Gastrocnemius medialis (tissue), 4 donors: ENCODE results near the gene RPL27A. TPM values are rescaled to one million over a fixed set of nuclear protein-coding genes. Genes with fewer than 3 reads are reported as not detected.

Experiments
- ATAC-seq, 2 donors: fragments of 150-250 bp; one replicate each; pipeline ENCODE4 v1.9.1; 2016
- DNase-seq, 2 donors: peaks; one replicate each; pipeline ENCODE4 v3.0.0-alpha.2; 2019
- H3K27ac ChIP-seq, 4 donors: fragments of 200-600 bp; sonication (generic); 1 replicate in 1 of 4; 2 replicates in 3 of 4; pipeline ENCODE4 v1.5.1; 2016 to 2018; ENCODE audit warnings: mild to moderate bottlenecking in 2 of 4, moderate library complexity in 1 of 4
- H3K27me3 ChIP-seq, 3 donors: fragments of 200-600 bp; sonication (generic) in 2 of 3; 1 replicate in 1 of 3; 2 replicates in 2 of 3; pipeline versions ENCODE4 v1.5.1 to v1.6.0; 2016 to 2019; ENCODE audit warnings: mild to moderate bottlenecking in 1 of 3, moderate library complexity in 1 of 3
- H3K36me3 ChIP-seq, 2 donors: fragments of 200-600 bp; sonication (generic) in 1 of 2; one replicate each; pipeline ENCODE4 v1.5.1; 2017 to 2018
- H3K4me1 ChIP-seq, 2 donors: fragments of 200-600 bp; sonication (generic) in 1 of 2; one replicate each; pipeline ENCODE4 v1.5.1; 2016 to 2017; ENCODE audit warnings: mild to moderate bottlenecking in 2 of 2
- H3K4me3 ChIP-seq, 4 donors: fragments of 200-600 bp; sonication (generic) in 3 of 4; 1 replicate in 1 of 4; 2 replicates in 3 of 4; pipeline ENCODE4 v1.5.1; 2016 to 2019; ENCODE audit warnings: mild to moderate bottlenecking in 2 of 4
- H3K9me3 ChIP-seq, 3 donors: fragments of 200-600 bp; sonication (generic) in 2 of 3; 1 replicate in 1 of 3; 2 replicates in 2 of 3; pipeline ENCODE4 v1.5.1; 2016 to 2019
- POLR2A ChIP-seq, 2 donors: fragments of 450-650 bp; IDR thresholded peaks; one replicate each; pipeline ENCODE4 v1.6.1; 2017; ENCODE audit warnings: antibody characterized with exemption in 2 of 2, mild to moderate bottlenecking in 2 of 2, moderate library complexity in 2 of 2
- in situ Hi-C, 4 donors: fragments of 200-750 bp; cut with MboI; loops; one replicate each; pipeline versions ENCODE4 v1.15.0 to v1.8.0; 2017; ENCODE audit warnings: low sequenced_read_pairs in 4 of 4
- intact Hi-C: fragments of 100-400 bp; cut with DNase I; formaldehyde crosslinking; loops from one replicate; pipeline ENCODE4 v1.15.1; 2023; ENCODE audit warnings: low total_unique reads
- total RNA-seq, 4 donors: library from RNA; depleted of rRNA; stranded (reverse); fragments of >200 nt; gene quantifications; one replicate each; pipeline versions ENCODE4 v1.1.0 to v1.2.3, GENCODE V29; 2016
- TF ChIP-seq, protein P1 (sequence below), 5 experiments: fragments of 450-650 bp in 3 of 5; fragments of 200-600 bp in 2 of 5; sonication (generic) in 2 of 5; IDR thresholded peaks in 4 of 5; conservative IDR thresholded peaks in 1 of 5; 1 replicate in 4 of 5; 2 replicates in 1 of 5; pipeline ENCODE4 v1.5.1; 2016 to 2019; ENCODE audit warnings: antibody characterized with exemption in 5 of 5, mild to moderate bottlenecking in 3 of 5, moderate library complexity in 3 of 5

The RPL27A gene
- total RNA-seq, 4 donors from 2014 or later = 598 to 693 (median 633) TPM

DNA sequence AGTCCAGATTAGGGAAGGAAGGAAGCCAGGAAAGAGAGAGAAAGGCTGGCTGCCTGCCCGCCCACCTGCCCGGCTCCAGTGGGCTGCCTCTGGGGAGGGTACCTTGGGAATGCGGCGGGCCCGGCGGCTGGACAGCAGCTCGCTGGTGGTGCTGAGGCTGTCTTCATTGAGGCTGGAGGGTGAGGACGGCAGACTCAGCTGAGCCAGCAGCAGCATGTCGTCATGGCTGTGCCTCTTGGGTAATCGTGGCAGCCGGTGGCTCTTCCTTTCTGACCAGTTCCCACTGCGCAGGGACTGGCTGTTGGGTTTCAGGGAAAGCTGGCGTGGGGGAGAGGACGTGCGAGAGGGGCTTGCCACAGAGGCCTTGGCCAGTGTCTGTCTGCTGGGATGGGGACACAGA lies 32.9 kb downstream of the RPL27A start:
- Histone ChIP-seq H3K9me3 (no peaks in the 10 kb centered on the region), H3K4me1 (peaks cover 57 to 67% of the 10 kb centered on the region in 2 donors), H3K36me3 (peaks cover 0 to 9% of the 10 kb centered on the region in 2 donors), H3K27ac (peak overlapping the region; percentile 52 to 79 (median 64)), H3K4me3 (no peak overlapping the region), H3K27me3 (no peaks in the 10 kb centered on the region)
- in situ Hi-C loops (no loop called here), intact Hi-C loops (loop anchor here (5.0 kb wide), 2 partner anchors 33 to 97 kb away; partner anchors contain the start of genes RPL27A and TRIM66)
- DNase-seq (peak; percentile 45 to 68), ATAC-seq (peak; percentile 44 to 63)
- TF ChIP-seq, protein P1, sequence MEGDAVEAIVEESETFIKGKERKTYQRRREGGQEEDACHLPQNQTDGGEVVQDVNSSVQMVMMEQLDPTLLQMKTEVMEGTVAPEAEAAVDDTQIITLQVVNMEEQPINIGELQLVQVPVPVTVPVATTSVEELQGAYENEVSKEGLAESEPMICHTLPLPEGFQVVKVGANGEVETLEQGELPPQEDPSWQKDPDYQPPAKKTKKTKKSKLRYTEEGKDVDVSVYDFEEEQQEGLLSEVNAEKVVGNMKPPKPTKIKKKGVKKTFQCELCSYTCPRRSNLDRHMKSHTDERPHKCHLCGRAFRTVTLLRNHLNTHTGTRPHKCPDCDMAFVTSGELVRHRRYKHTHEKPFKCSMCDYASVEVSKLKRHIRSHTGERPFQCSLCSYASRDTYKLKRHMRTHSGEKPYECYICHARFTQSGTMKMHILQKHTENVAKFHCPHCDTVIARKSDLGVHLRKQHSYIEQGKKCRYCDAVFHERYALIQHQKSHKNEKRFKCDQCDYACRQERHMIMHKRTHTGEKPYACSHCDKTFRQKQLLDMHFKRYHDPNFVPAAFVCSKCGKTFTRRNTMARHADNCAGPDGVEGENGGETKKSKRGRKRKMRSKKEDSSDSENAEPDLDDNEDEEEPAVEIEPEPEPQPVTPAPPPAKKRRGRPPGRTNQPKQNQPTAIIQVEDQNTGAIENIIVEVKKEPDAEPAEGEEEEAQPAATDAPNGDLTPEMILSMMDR (IDR thresholded peaks at IDR 0.05 in 4 of 5, conservative IDR thresholded peaks at IDR 0.05 in 1 of 5) = no peak
- no peak for TF ChIP-seq POLR2A (IDR thresholded peaks at IDR 0.05)

DNA sequence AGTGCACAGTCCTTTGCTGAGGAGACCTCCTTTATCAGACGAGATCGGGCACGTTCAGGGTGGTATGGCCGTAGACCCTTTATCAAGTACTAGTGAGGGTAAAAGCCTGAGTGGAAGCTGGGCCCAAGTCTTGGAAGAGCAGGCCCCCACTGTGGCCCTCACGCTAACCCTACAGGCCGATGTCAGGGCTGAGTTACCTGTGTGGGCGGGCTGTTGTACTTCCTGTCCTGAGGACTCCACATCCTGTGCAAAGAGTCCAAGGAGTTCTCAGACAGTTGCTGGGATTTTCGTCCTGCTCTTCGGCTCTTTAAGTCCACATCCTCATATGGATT lies 34.9 kb downstream of the RPL27A start:
- TF ChIP-seq POLR2A (IDR thresholded peaks at IDR 0.05) = no peak
- TF ChIP-seq, protein P1 (IDR thresholded peaks at IDR 0.05 in 4 of 5, conservative IDR thresholded peaks at IDR 0.05 in 1 of 5) = no peak
- Histone ChIP-seq H3K9me3 (no peaks in the 10 kb centered on the region), H3K4me3 (no peak overlapping the region), H3K4me1 (peaks cover 68 to 69% of the 10 kb centered on the region in 2 donors), H3K27me3 (no peaks in the 10 kb centered on the region), H3K27ac (peak overlapping the region; percentile 69 to 79 (median 76)), H3K36me3 (peaks cover 0 to 1% of the 10 kb centered on the region in 2 donors)
- intact Hi-C loops = loop anchor here (5.0 kb wide), 2 partner anchors 35 to 95 kb away; partner anchors contain the start of genes RPL27A and TRIM66
- in situ Hi-C loops = no loop called here
- DNase-seq (no peak), ATAC-seq (no peak)

DNA sequence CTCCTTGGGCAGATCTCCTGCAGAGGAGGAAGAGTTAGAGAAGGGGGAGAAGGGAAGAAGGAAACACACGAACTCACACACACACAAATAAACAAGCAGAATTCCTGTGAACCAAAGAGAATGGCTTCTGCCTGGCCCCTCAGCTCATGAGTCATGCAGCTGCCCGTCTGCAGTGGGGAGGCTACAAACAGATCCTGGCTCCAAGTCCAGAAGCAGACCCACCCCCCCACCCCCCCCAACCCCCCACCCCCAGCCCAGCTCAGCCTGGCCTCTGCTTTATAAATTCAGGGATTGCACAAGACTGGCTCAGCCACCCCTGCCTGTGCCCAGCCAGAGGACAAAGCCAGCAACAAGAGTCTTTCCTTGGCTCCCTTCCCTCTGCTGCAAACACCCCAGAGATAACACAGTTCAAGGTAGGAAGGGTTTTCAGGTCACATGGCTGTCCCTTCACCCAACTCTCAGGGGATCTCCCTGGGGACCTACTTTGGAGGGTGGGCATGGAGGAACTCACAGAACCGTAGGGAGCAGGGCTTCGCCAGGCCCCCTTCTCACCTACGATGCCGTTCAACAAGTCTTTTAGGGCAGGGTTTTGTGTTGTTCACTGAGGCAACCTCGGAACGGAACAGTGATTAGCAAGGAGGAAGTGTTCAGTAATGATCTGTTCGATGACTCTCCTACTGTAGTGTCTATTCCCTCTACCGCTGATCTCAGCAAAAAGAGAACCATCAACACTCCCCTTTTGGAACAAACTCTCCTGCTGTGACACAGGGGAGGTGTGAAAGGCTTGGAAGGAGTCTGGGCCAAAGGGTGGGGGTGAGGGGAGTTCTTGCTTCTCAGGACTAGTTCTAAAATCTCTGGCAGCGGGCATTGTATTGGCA lies 35.5 kb downstream of the RPL27A start:
- in situ Hi-C loops (no loop called here), intact Hi-C loops (loop anchor here (5.0 kb wide), 2 partner anchors 36 to 94 kb away; partner anchors contain the start of genes RPL27A and TRIM66)
- no peaks in the 10 kb centered on the region for H3K9me3 ChIP-seq
- H3K27ac ChIP-seq = peak overlapping the region; percentile 69 to 79 (median 76)
- peak overlapping the region in 1 of 4 donors; percentile 15 for H3K4me3 ChIP-seq
- peaks cover 68 to 69% of the 10 kb centered on the region in 2 donors for H3K4me1 ChIP-seq
- H3K27me3 ChIP-seq = no peaks in the 10 kb centered on the region
- ATAC-seq = peak; percentile 41 to 58
- H3K36me3 ChIP-seq = no peaks in the 10 kb centered on the region
- no peak for TF ChIP-seq POLR2A (IDR thresholded peaks at IDR 0.05)
- TF ChIP-seq, protein P1 (IDR thresholded peaks at IDR 0.05 in 4 of 5, conservative IDR thresholded peaks at IDR 0.05 in 1 of 5) = no peak
- peak; percentile 15 to 61 for DNase-seq

DNA sequence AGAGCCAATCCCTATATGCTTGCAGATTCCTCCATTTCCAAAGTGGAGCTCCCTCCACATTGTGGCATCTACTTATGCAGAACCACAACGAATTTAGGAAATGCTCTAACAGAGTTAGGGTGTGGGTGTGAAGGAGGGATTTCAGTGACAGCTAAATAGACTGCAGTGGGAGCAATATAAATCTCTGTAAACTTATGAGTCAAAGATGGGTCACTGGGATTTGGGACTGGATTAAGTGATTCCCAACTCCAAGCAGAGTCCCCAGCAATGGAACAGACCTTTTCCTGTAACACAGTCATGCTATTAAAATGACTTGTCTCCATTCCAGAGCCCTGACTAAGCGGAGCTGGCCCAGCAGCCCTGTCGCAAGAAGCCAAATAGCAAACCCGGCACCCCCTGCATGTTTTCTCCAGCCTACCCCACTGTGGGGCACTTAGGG lies 36.6 kb downstream of the RPL27A start:
- in situ Hi-C loops = no loop called here
- intact Hi-C loops = loop anchor here (5.0 kb wide), 2 partner anchors 37 to 93 kb away; partner anchors contain the start of genes RPL27A and TRIM66

More for the DNA sequence above, 36.6 kb downstream of the RPL27A start:
- ATAC-seq = peak; percentile 86 to 91
- DNase-seq = peak; percentile 57 to 70
- no peak overlapping the region for H3K4me3 ChIP-seq
- H3K9me3 ChIP-seq = no peaks in the 10 kb centered on the region
- H3K4me1 ChIP-seq = peaks cover 62 to 69% of the 10 kb centered on the region in 2 donors
- no peaks in the 10 kb centered on the region for H3K36me3 ChIP-seq
- no peak for TF ChIP-seq POLR2A (IDR thresholded peaks at IDR 0.05)
- TF ChIP-seq, protein P1 (IDR thresholded peaks at IDR 0.05 in 4 of 5, conservative IDR thresholded peaks at IDR 0.05 in 1 of 5) = no peak
- no peaks in the 10 kb centered on the region for H3K27me3 ChIP-seq
- H3K27ac ChIP-seq = peak overlapping the region; percentile 69 to 79 (median 76)
